HEK293 (cell line): Measurements from ENCODE around the gene CASP8AP2.

Source experiments
- MZF1 ChIP-seq: fragments of 450-650 bp; formaldehyde crosslinking; IDR thresholded peaks from 2 replicates; pipeline ENCODE4 v1.5.1; 2017; ENCODE audit warnings: missing biosample characterization, missing genetic modification characterization, borderline replicate concordance
- SCRT1 ChIP-seq: fragments of 450-650 bp; formaldehyde crosslinking; IDR thresholded peaks from 2 replicates; pipeline ENCODE4 v1.5.1; 2016; ENCODE audit warnings: missing biosample characterization, missing genetic modification characterization, borderline replicate concordance
- ZNF10 ChIP-seq: fragments of 450-650 bp; formaldehyde crosslinking; IDR thresholded peaks from 2 replicates; pipeline ENCODE4 v1.5.1; 2017; ENCODE audit warnings: missing biosample characterization, missing genetic modification characterization
- ZNF140 ChIP-seq: fragments of 450-650 bp; formaldehyde crosslinking; IDR thresholded peaks from 2 replicates; pipeline ENCODE4 v1.5.1; 2016; ENCODE audit warnings: missing biosample characterization, missing genetic modification characterization
- ZNF169 ChIP-seq: fragments of 450-650 bp; formaldehyde crosslinking; IDR thresholded peaks from 2 replicates; pipeline ENCODE4 v1.5.1; 2016; ENCODE audit warnings: missing biosample characterization, missing genetic modification characterization
- ZNF629 ChIP-seq: fragments of 450-650 bp; formaldehyde crosslinking; IDR thresholded peaks from 2 replicates; pipeline ENCODE4 v1.5.1; 2017; ENCODE audit warnings: missing biosample characterization, missing genetic modification characterization
- TF ChIP-seq, protein P1 (sequence below): fragments of 450-650 bp; formaldehyde crosslinking; IDR thresholded peaks from 2 replicates; pipeline ENCODE4 v1.5.1; 2016; ENCODE audit warnings: missing biosample characterization, missing genetic modification characterization
- TF ChIP-seq, protein P2 (sequence below): fragments of 450-650 bp; formaldehyde crosslinking; IDR thresholded peaks from 2 replicates; pipeline ENCODE4 v1.5.1; 2016; ENCODE audit warnings: missing biosample characterization, missing genetic modification characterization
- TF ChIP-seq, protein P3 (sequence below): fragments of 450-650 bp; formaldehyde crosslinking; IDR thresholded peaks from 2 replicates; pipeline ENCODE4 v1.5.1; 2016; ENCODE audit warnings: missing biosample characterization, missing genetic modification characterization

DNA sequence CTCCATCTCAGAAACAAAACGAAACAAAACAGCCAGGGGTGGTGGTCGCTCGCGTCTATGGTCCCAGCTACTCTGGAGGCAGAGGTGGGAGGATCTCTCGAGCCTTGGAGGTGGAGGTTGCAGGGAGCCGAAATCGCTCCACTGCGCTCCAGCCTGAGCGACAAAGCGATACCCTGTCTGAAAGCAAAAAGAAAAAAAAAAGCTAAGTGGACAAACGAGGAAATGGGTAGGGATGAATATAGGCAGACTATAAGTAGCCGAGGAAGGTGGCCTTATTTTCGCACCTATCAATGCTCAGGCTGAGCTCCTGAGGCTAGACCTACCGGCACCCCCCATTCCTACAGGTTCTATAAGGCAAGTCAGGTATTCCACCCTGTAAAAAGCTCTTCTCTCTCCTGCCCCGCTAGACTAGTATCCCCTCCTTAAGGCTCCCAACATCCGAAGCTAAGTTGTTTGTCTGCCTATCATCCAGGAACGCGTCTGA is 650 bp upstream of the CASP8AP2 start:
- TF ChIP-seq MZF1 (tag by site-specific recombination) (no peak), ZNF140 (no peak), ZNF629 (tag by site-specific recombination) (no peak), SCRT1 (0 out of 2 replicates have a peak, but pooled peaks have one; percentile 31), ZNF169 (tag by site-specific recombination) (no peak), ZNF10 (tag by site-specific recombination) (no peak)
- TF ChIP-seq, protein P1, sequence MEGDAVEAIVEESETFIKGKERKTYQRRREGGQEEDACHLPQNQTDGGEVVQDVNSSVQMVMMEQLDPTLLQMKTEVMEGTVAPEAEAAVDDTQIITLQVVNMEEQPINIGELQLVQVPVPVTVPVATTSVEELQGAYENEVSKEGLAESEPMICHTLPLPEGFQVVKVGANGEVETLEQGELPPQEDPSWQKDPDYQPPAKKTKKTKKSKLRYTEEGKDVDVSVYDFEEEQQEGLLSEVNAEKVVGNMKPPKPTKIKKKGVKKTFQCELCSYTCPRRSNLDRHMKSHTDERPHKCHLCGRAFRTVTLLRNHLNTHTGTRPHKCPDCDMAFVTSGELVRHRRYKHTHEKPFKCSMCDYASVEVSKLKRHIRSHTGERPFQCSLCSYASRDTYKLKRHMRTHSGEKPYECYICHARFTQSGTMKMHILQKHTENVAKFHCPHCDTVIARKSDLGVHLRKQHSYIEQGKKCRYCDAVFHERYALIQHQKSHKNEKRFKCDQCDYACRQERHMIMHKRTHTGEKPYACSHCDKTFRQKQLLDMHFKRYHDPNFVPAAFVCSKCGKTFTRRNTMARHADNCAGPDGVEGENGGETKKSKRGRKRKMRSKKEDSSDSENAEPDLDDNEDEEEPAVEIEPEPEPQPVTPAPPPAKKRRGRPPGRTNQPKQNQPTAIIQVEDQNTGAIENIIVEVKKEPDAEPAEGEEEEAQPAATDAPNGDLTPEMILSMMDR (tag by site-specific recombination) = no peak; the same call in 1 of the 2 replicates
- TF ChIP-seq, protein P2, sequence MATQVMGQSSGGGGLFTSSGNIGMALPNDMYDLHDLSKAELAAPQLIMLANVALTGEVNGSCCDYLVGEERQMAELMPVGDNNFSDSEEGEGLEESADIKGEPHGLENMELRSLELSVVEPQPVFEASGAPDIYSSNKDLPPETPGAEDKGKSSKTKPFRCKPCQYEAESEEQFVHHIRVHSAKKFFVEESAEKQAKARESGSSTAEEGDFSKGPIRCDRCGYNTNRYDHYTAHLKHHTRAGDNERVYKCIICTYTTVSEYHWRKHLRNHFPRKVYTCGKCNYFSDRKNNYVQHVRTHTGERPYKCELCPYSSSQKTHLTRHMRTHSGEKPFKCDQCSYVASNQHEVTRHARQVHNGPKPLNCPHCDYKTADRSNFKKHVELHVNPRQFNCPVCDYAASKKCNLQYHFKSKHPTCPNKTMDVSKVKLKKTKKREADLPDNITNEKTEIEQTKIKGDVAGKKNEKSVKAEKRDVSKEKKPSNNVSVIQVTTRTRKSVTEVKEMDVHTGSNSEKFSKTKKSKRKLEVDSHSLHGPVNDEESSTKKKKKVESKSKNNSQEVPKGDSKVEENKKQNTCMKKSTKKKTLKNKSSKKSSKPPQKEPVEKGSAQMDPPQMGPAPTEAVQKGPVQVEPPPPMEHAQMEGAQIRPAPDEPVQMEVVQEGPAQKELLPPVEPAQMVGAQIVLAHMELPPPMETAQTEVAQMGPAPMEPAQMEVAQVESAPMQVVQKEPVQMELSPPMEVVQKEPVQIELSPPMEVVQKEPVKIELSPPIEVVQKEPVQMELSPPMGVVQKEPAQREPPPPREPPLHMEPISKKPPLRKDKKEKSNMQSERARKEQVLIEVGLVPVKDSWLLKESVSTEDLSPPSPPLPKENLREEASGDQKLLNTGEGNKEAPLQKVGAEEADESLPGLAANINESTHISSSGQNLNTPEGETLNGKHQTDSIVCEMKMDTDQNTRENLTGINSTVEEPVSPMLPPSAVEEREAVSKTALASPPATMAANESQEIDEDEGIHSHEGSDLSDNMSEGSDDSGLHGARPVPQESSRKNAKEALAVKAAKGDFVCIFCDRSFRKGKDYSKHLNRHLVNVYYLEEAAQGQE (tag by site-specific recombination) = no peak
- TF ChIP-seq, protein P3, sequence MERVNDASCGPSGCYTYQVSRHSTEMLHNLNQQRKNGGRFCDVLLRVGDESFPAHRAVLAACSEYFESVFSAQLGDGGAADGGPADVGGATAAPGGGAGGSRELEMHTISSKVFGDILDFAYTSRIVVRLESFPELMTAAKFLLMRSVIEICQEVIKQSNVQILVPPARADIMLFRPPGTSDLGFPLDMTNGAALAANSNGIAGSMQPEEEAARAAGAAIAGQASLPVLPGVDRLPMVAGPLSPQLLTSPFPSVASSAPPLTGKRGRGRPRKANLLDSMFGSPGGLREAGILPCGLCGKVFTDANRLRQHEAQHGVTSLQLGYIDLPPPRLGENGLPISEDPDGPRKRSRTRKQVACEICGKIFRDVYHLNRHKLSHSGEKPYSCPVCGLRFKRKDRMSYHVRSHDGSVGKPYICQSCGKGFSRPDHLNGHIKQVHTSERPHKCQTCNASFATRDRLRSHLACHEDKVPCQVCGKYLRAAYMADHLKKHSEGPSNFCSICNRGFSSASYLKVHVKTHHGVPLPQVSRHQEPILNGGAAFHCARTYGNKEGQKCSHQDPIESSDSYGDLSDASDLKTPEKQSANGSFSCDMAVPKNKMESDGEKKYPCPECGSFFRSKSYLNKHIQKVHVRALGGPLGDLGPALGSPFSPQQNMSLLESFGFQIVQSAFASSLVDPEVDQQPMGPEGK = no peak
